HEK293 (cell line): Measurements from ENCODE around the gene SLC6A1.

Experiments
- CTCF ChIA-PET: fragments of 350-600 bp; formaldehyde crosslinking; extraction: SDS; loops from one replicate; lab custom pipeline; 2021; ENCODE audit warnings: antibody characterized with exemption; lab: Yijun Ruan, JAX
- POLR2A ChIA-PET: fragments of 300-600 bp; formaldehyde crosslinking; extraction: SDS; loops from one replicate; lab custom pipeline; 2020; ENCODE audit warnings: antibody characterized with exemption, inconsistent platforms; lab: Yijun Ruan, JAX
- H3K27ac ChIP-seq: fragments of 200-500 bp; sonication (Bioruptor generic); 2 replicates; pipeline ENCODE4 v1.5.1; 2014; ENCODE audit warnings: low read depth, low read length, control low read depth, inconsistent platforms; ENCODE audit errors: extremely low read depth
- H3K36me3 ChIP-seq, 2 experiments: fragments of 200-500 bp in 1 of 2; sonication (Bioruptor generic) in 1 of 2; 1 replicate in 1 of 2; 2 replicates in 1 of 2; pipeline ENCODE4 v1.5.1; 2014 to 2017; ENCODE audit warnings: inconsistent platforms in 2 of 2, low read length in 2 of 2; ENCODE audit not compliant: control insufficient read depth in 2 of 2, insufficient read depth in 1 of 2
- H3K4me1 ChIP-seq: fragments of 200-500 bp; sonication (Bioruptor generic); 2 replicates; pipeline ENCODE4 v1.5.1; 2014; ENCODE audit warnings: mild to moderate bottlenecking, low read length, inconsistent platforms; ENCODE audit not compliant: control insufficient read depth, insufficient read depth
- H3K4me3 ChIP-seq: 2 replicates; pipeline ENCODE4 v1.5.1; 2011; ENCODE audit warnings: low read depth, mild to moderate bottlenecking, control low read depth, low read length, moderate library complexity
- H3K9me3 ChIP-seq: fragments of 200-500 bp; sonication (Bioruptor generic); 2 replicates; pipeline ENCODE4 v1.5.1; 2014; ENCODE audit warnings: low read depth, low read length, inconsistent platforms; ENCODE audit not compliant: control insufficient read depth, insufficient read depth
- KLF16 ChIP-seq: fragments of 450-650 bp; formaldehyde crosslinking; IDR thresholded peaks from 2 replicates; pipeline ENCODE4 v1.5.1; 2017; ENCODE audit warnings: missing biosample characterization, missing genetic modification characterization
- SCRT1 ChIP-seq: fragments of 450-650 bp; formaldehyde crosslinking; IDR thresholded peaks from 2 replicates; pipeline ENCODE4 v1.5.1; 2016; ENCODE audit warnings: missing biosample characterization, missing genetic modification characterization, borderline replicate concordance
- SP2 ChIP-seq: fragments of 450-650 bp; formaldehyde crosslinking; IDR thresholded peaks from 2 replicates; pipeline ENCODE4 v1.5.1; 2016; ENCODE audit warnings: missing biosample characterization, missing genetic modification characterization
- YY1 ChIP-seq: fragments of 450-650 bp; formaldehyde crosslinking; IDR thresholded peaks from 2 replicates; pipeline ENCODE4 v1.5.1; 2018; ENCODE audit warnings: missing biosample characterization, missing genetic modification characterization
- ZBTB20 ChIP-seq: fragments of 450-650 bp; formaldehyde crosslinking; IDR thresholded peaks from 2 replicates; pipeline ENCODE4 v1.5.1; 2016; ENCODE audit warnings: missing biosample characterization, missing genetic modification characterization
- ZNF155 ChIP-seq: fragments of 450-650 bp; formaldehyde crosslinking; IDR thresholded peaks from 2 replicates; pipeline ENCODE4 v1.5.1; 2016; ENCODE audit warnings: missing biosample characterization, missing genetic modification characterization
- ZNF747 ChIP-seq: fragments of 450-650 bp; formaldehyde crosslinking; IDR thresholded peaks from 2 replicates; pipeline ENCODE4 v1.5.1; 2016; ENCODE audit warnings: missing biosample characterization, missing genetic modification characterization
- TF ChIP-seq, protein P1 (sequence below): fragments of 450-650 bp; formaldehyde crosslinking; IDR thresholded peaks from 2 replicates; pipeline ENCODE4 v1.5.1; 2016; ENCODE audit warnings: missing biosample characterization, missing genetic modification characterization
- TF ChIP-seq, protein P2 (sequence below): fragments of 450-650 bp; formaldehyde crosslinking; IDR thresholded peaks from 2 replicates; pipeline ENCODE4 v1.5.1; 2016; ENCODE audit warnings: missing biosample characterization, missing genetic modification characterization
- TF ChIP-seq, protein P3 (sequence below): fragments of 450-650 bp; formaldehyde crosslinking; IDR thresholded peaks from 2 replicates; pipeline ENCODE4 v1.5.1; 2016; ENCODE audit warnings: missing biosample characterization, missing genetic modification characterization
- TF ChIP-seq, protein P4 (sequence below): fragments of 450-650 bp; formaldehyde crosslinking; IDR thresholded peaks from 2 replicates; pipeline ENCODE4 v1.5.1; 2016; ENCODE audit warnings: missing biosample characterization, missing genetic modification characterization
- TF ChIP-seq, protein P5 (sequence below): fragments of 450-650 bp; formaldehyde crosslinking; IDR thresholded peaks from 2 replicates; pipeline ENCODE4 v1.5.1; 2016; ENCODE audit warnings: missing biosample characterization, missing genetic modification characterization

SLC6A1 gene

DNA sequence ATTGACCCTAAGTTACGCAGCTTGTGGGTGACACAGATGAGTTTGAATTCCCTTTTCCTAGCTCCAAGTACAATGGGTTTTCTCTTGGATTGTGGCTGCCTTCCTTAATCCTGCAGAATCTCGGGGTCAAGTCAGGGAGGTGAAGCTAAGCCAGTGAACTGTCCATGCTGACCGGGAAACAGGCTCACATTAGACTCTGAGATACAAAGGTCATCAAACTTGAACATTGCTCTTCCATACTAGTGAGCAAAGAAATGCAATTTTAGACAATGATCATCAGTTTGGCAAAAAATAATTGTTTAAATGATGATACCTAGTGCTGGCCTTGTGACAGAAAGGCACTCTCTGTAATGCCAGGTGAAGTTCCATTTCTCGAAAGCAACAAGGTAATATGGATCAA lies 31.6 kb downstream of the SLC6A1 start (continued):
- TF ChIP-seq, protein P1, sequence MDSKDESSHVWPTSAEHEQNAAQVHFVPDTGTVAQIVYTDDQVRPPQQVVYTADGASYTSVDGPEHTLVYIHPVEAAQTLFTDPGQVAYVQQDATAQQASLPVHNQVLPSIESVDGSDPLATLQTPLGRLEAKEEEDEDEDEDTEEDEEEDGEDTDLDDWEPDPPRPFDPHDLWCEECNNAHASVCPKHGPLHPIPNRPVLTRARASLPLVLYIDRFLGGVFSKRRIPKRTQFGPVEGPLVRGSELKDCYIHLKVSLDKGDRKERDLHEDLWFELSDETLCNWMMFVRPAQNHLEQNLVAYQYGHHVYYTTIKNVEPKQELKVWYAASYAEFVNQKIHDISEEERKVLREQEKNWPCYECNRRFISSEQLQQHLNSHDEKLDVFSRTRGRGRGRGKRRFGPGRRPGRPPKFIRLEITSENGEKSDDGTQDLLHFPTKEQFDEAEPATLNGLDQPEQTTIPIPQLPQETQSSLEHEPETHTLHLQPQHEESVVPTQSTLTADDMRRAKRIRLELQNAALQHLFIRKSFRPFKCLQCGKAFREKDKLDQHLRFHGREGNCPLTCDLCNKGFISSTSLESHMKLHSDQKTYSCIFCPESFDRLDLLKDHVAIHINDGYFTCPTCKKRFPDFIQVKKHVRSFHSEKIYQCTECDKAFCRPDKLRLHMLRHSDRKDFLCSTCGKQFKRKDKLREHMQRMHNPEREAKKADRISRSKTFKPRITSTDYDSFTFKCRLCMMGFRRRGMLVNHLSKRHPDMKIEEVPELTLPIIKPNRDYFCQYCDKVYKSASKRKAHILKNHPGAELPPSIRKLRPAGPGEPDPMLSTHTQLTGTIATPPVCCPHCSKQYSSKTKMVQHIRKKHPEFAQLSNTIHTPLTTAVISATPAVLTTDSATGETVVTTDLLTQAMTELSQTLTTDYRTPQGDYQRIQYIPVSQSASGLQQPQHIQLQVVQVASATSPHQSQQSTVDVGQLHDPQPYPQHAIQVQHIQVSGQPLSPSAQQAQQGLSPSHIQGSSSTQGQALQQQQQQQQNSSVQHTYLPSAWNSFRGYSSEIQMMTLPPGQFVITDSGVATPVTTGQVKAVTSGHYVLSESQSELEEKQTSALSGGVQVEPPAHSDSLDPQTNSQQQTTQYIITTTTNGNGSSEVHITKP (tag by site-specific recombination), result no peak
- TF ChIP-seq, protein P2, sequence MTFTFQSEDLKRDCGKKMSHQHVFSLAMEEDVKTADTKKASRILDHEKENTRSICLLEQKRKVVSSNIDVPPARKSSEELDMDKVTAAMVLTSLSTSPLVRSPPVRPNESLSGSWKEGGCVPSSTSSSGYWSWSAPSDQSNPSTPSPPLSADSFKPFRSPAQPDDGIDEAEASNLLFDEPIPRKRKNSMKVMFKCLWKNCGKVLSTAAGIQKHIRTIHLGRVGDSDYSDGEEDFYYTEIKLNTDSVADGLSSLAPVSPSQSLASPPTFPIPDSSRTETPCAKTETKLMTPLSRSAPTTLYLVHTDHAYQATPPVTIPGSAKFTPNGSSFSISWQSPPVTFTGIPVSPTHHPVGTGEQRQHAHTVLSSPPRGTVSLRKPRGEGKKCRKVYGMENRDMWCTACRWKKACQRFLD (tag by site-specific recombination), result no peak
- TF ChIP-seq, protein P3, sequence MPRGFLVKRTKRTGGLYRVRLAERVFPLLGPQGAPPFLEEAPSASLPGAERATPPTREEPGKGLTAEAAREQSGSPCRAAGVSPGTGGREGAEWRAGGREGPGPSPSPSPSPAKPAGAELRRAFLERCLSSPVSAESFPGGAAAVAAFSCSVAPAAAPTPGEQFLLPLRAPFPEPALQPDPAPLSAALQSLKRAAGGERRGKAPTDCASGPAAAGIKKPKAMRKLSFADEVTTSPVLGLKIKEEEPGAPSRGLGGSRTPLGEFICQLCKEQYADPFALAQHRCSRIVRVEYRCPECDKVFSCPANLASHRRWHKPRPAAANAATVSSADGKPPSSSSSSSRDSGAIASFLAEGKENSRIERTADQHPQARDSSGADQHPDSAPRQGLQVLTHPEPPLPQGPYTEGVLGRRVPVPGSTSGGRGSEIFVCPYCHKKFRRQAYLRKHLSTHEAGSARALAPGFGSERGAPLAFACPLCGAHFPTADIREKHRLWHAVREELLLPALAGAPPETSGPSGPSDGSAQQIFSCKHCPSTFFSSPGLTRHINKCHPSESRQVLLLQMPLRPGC, result no peak
- TF ChIP-seq KLF16, result no peak
- no peak for TF ChIP-seq ZBTB20 (tag by site-specific recombination)
- TF ChIP-seq, protein P4, sequence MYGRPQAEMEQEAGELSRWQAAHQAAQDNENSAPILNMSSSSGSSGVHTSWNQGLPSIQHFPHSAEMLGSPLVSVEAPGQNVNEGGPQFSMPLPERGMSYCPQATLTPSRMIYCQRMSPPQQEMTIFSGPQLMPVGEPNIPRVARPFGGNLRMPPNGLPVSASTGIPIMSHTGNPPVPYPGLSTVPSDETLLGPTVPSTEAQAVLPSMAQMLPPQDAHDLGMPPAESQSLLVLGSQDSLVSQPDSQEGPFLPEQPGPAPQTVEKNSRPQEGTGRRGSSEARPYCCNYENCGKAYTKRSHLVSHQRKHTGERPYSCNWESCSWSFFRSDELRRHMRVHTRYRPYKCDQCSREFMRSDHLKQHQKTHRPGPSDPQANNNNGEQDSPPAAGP (tag by site-specific recombination), result no peak
- TF ChIP-seq ZNF155, result no peak
- TF ChIP-seq SCRT1 (tag by site-specific recombination), result no peak

DNA sequence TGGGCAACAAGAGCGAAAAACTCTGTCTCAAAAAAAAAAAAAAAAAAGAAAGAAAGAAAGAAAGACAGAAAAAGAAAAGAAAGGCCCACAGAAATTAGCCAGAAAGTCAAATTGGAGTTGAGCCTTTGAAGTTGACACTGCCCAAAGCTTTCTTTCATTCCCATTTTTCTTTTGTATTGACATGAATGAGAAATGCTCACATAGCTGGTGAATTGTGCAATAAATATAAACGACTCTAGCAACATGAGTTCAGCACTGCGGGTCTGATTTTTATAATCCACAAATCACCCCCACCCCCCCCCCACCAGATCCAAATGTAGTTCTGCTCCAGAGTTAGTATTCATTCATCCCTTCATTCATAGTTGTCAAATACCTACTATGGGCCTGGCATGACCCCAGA lies 37.4 kb downstream of the SLC6A1 start:
- CTCF ChIA-PET, result interaction anchor here (1.0 kb wide), 1 partner anchor 24 kb away, joined by 3 read pairs; no protein-coding TSS in a partner anchor

More for the DNA sequence above, 37.4 kb downstream of the SLC6A1 start:
- no peak overlapping the region for H3K4me3 ChIP-seq
- TF ChIP-seq SP2 (tag by site-specific recombination), result no peak
- TF ChIP-seq, protein P2 (tag by site-specific recombination), result no peak
- TF ChIP-seq YY1 (tag by site-specific recombination), result no peak
- TF ChIP-seq ZNF747 (tag by site-specific recombination), result no peak
- TF ChIP-seq, protein P5, sequence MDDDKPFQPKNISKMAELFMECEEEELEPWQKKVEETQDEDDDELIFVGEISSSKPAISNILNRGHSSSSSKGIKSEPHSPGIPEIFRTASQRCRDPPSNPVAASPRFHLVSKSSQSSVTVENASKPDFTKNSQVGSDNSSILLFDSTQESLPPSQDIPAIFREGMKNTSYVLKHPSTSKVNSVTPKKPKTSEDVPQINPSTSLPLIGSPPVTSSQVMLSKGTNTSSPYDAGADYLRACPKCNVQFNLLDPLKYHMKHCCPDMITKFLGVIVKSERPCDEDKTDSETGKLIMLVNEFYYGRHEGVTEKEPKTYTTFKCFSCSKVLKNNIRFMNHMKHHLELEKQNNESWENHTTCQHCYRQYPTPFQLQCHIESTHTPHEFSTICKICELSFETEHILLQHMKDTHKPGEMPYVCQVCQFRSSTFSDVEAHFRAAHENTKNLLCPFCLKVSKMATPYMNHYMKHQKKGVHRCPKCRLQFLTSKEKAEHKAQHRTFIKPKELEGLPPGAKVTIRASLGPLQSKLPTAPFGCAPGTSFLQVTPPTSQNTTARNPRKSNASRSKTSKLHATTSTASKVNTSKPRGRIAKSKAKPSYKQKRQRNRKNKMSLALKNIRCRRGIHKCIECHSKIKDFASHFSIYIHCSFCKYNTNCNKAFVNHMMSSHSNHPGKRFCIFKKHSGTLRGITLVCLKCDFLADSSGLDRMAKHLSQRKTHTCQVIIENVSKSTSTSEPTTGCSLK (tag by site-specific recombination), result no peak
- no peaks in the 10 kb centered on the region for H3K36me3 ChIP-seq
- H3K4me1 ChIP-seq, result no peaks in the 10 kb centered on the region
- H3K9me3 ChIP-seq, result no peaks in the 10 kb centered on the region
- POLR2A ChIA-PET, result no interaction called here
- no peak overlapping the region for H3K27ac ChIP-seq
